ENCODE measurements around the gene POLQ.

Gene POLQ

DNA sequence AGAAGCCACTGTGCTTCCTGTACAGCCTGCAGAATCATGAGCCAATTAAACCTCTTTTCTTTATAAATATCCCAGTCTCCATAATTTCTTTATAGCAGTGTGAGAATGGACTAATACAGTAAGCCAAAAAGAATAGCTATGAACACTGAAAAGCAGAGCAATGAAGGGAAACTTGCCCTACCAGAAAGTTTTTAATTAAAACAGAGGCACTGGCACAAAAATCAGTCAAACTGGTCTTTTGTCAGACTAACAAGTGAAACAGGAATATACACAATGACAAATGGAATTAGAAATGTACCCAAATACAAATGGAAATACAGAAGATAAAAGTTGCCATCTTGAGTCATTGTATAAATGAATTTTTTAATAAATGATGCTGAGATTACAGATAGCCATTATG is 40.5 kb downstream of the POLQ start:
- no peak for DNase-seq (ENCODE audit: low read depth in 1 of 2, low spot score in 1 of 2)
- no peaks in the 10 kb centered on the region for H3K27me3 ChIP-seq (ENCODE audit: insufficient read depth, poor library complexity, severe bottlenecking)
- TF ChIP-seq SPI1 (IDR thresholded peaks at IDR 0.05; ENCODE audit: borderline replicate concordance, low read depth): no peak
- TF ChIP-seq GABPA (IDR thresholded peaks at IDR 0.05; ENCODE audit: low read depth): no peak
- TF ChIP-seq, protein P1, sequence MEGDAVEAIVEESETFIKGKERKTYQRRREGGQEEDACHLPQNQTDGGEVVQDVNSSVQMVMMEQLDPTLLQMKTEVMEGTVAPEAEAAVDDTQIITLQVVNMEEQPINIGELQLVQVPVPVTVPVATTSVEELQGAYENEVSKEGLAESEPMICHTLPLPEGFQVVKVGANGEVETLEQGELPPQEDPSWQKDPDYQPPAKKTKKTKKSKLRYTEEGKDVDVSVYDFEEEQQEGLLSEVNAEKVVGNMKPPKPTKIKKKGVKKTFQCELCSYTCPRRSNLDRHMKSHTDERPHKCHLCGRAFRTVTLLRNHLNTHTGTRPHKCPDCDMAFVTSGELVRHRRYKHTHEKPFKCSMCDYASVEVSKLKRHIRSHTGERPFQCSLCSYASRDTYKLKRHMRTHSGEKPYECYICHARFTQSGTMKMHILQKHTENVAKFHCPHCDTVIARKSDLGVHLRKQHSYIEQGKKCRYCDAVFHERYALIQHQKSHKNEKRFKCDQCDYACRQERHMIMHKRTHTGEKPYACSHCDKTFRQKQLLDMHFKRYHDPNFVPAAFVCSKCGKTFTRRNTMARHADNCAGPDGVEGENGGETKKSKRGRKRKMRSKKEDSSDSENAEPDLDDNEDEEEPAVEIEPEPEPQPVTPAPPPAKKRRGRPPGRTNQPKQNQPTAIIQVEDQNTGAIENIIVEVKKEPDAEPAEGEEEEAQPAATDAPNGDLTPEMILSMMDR (IDR thresholded peaks at IDR 0.05; ENCODE audit: insufficient read depth, low read length): no peak
- no peak overlapping the region for H3K27ac ChIP-seq (replicated peaks)
- H3K4me3 ChIP-seq (replicated peaks; ENCODE audit: insufficient read depth, low read length): no peak overlapping the region

DNA sequence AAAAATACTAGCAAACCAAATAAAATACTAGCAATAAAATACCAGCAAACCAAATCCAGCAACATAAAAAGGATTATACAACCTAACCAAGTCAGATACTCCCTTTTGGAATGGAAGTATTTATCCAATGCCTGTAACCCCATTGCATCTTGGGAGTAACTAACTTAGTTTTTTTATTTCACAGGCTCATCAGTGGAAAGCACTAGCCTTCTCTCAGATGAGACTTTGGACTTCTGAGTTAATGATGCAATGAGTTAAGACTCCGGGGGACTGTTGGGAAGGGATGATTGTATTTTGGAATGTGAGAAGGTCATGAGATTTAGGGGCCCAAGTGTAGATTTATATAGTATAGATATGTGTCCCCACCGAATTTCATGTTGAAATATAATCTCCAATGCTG is 41.2 kb downstream of the POLQ start:
- no peak for DNase-seq (ENCODE audit: low read depth in 1 of 2, low spot score in 1 of 2)
- H3K4me3 ChIP-seq (replicated peaks; ENCODE audit: insufficient read depth, low read length): no peak overlapping the region
- no peaks in the 10 kb centered on the region for H3K27me3 ChIP-seq (ENCODE audit: insufficient read depth, poor library complexity, severe bottlenecking)
- no peak for TF ChIP-seq GABPA (IDR thresholded peaks at IDR 0.05; ENCODE audit: low read depth)
- TF ChIP-seq POLR2AphosphoS5 (IDR thresholded peaks at IDR 0.05; ENCODE audit: low read depth): no peak
- TF ChIP-seq SPI1 (IDR thresholded peaks at IDR 0.05; ENCODE audit: borderline replicate concordance, low read depth): no peak
- TF ChIP-seq, protein P1 (IDR thresholded peaks at IDR 0.05; ENCODE audit: insufficient read depth, low read length): no peak
- TF ChIP-seq, protein P2, sequence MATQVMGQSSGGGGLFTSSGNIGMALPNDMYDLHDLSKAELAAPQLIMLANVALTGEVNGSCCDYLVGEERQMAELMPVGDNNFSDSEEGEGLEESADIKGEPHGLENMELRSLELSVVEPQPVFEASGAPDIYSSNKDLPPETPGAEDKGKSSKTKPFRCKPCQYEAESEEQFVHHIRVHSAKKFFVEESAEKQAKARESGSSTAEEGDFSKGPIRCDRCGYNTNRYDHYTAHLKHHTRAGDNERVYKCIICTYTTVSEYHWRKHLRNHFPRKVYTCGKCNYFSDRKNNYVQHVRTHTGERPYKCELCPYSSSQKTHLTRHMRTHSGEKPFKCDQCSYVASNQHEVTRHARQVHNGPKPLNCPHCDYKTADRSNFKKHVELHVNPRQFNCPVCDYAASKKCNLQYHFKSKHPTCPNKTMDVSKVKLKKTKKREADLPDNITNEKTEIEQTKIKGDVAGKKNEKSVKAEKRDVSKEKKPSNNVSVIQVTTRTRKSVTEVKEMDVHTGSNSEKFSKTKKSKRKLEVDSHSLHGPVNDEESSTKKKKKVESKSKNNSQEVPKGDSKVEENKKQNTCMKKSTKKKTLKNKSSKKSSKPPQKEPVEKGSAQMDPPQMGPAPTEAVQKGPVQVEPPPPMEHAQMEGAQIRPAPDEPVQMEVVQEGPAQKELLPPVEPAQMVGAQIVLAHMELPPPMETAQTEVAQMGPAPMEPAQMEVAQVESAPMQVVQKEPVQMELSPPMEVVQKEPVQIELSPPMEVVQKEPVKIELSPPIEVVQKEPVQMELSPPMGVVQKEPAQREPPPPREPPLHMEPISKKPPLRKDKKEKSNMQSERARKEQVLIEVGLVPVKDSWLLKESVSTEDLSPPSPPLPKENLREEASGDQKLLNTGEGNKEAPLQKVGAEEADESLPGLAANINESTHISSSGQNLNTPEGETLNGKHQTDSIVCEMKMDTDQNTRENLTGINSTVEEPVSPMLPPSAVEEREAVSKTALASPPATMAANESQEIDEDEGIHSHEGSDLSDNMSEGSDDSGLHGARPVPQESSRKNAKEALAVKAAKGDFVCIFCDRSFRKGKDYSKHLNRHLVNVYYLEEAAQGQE (IDR thresholded peaks at IDR 0.05; ENCODE audit: insufficient replicate concordance, low read depth): no peak
- no peak overlapping the region for H3K27ac ChIP-seq (replicated peaks)

DNA sequence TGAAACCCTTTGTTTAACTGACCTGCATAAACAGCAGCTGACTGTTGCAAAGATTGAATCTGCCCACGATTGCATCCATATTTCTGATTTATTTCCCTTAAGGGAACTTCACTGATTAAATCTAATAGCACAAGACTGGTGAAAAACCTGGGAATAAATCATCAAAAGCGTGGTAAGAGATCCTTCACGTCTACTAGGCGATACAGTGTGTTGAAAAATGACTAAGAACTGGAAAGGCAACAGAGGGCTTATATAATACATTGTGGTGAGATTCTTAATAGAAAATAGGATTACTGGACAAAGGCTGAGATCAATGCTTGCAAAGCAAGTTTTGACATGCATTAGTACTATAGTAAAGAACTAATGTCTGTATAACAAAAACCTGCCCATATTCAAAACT is 49.0 kb downstream of the POLQ start:
- no peak for DNase-seq (ENCODE audit: low read depth in 1 of 2, low spot score in 1 of 2)
- Histone ChIP-seq H3K27me3 (ENCODE audit: insufficient read depth, poor library complexity, severe bottlenecking) (no peaks in the 10 kb centered on the region), H3K27ac (replicated peaks) (no peak overlapping the region), H3K4me3 (replicated peaks; ENCODE audit: insufficient read depth, low read length) (no peak overlapping the region)
- TF ChIP-seq POLR2AphosphoS5 (IDR thresholded peaks at IDR 0.05; ENCODE audit: low read depth) (no peak), SPI1 (IDR thresholded peaks at IDR 0.05; ENCODE audit: borderline replicate concordance, low read depth) (no peak), GABPA (IDR thresholded peaks at IDR 0.05; ENCODE audit: low read depth) (no peak)
- TF ChIP-seq, protein P2 (IDR thresholded peaks at IDR 0.05; ENCODE audit: insufficient replicate concordance, low read depth): no peak
- TF ChIP-seq, protein P1 (IDR thresholded peaks at IDR 0.05; ENCODE audit: insufficient read depth, low read length): no peak

DNA sequence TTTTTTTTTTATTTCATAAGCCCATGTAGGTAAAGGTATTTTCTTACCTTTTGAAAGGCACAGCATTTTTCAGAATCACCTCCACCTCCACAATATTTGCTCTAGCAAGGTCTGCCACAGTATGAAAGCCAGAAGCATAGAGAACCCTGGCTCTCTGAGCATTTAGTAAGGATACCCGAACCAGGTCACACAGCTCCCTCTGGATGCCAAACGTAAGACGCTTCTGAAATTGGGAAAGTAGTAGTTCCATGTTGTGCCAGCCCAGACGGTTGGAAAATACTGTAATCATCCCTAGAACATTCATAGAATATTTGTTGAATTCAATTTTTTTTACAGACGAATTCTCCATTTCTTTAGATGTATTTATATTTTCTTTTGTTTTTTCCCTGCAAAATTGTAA is 52.4 kb downstream of the POLQ start:
- Histone ChIP-seq H3K4me3 (replicated peaks; ENCODE audit: insufficient read depth, low read length) (no peak overlapping the region), H3K27ac (replicated peaks) (no peak overlapping the region), H3K27me3 (ENCODE audit: insufficient read depth, poor library complexity, severe bottlenecking) (no peaks in the 10 kb centered on the region)
- no peak for DNase-seq (ENCODE audit: low read depth in 1 of 2, low spot score in 1 of 2)
- TF ChIP-seq GABPA (IDR thresholded peaks at IDR 0.05; ENCODE audit: low read depth) (no peak), SPI1 (IDR thresholded peaks at IDR 0.05; ENCODE audit: borderline replicate concordance, low read depth) (no peak), POLR2AphosphoS5 (IDR thresholded peaks at IDR 0.05; ENCODE audit: low read depth) (no peak)
- TF ChIP-seq, protein P1 (IDR thresholded peaks at IDR 0.05; ENCODE audit: insufficient read depth, low read length): no peak
- TF ChIP-seq, protein P2 (IDR thresholded peaks at IDR 0.05; ENCODE audit: insufficient replicate concordance, low read depth): no peak

Data from HL-60 (cell line).